ENCODE data around the gene THUMPD3.

Gene THUMPD3

DNA sequence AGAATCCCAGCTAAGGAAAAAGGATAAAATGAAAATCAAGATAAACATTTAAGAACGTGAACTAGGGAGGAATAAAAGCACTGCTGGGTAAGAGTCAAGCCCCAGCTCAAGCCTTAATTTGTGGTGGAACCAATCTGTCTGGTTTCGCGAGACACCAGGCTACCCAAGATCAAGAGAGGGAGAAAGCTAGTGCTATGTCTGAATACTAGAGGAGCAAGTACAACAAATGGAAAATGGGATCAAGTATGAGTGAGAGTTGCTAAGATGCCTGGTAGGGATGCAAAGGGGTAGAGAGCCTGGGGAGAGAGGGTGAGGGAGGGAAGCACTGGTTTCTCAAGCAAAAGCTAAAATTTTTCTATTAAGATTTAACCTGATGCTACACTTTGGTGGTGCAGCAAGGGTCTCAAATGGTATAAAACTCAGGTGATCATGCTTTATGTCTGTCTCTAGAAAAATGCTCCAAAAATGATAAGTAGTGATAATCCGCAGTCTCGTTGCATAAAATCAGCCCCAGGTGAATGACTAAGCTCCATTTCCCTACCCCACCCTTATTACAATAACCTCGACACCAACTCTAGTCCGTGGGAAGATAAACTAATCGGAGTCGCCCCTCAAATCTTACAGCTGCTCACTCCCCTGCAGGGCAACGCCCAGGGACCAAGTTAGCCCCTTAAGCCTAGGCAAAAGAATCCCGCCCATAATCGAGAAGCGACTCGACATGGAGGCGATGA, 32.9 kb downstream of the THUMPD3 start:
- POLR2A ChIA-PET, result interaction anchor here (0.6 to 3.2 kb wide), 14 partner anchors 9 to 312 kb away, joined by 3 to 21 read pairs (median 5); partner anchors contain the start of genes MTMR14 and THUMPD3
- no peak for DNase-seq (ENCODE audit: extremely low spot score)
- TF ChIP-seq, protein P1, sequence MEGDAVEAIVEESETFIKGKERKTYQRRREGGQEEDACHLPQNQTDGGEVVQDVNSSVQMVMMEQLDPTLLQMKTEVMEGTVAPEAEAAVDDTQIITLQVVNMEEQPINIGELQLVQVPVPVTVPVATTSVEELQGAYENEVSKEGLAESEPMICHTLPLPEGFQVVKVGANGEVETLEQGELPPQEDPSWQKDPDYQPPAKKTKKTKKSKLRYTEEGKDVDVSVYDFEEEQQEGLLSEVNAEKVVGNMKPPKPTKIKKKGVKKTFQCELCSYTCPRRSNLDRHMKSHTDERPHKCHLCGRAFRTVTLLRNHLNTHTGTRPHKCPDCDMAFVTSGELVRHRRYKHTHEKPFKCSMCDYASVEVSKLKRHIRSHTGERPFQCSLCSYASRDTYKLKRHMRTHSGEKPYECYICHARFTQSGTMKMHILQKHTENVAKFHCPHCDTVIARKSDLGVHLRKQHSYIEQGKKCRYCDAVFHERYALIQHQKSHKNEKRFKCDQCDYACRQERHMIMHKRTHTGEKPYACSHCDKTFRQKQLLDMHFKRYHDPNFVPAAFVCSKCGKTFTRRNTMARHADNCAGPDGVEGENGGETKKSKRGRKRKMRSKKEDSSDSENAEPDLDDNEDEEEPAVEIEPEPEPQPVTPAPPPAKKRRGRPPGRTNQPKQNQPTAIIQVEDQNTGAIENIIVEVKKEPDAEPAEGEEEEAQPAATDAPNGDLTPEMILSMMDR (IDR thresholded peaks at IDR 0.05; ENCODE audit: control extremely low read depth, extremely low read depth, low read depth, missing control alignments), result no peak
- CTCF ChIA-PET, result interaction anchor here (1.1 to 3.2 kb wide), 6 partner anchors 9 to 42 kb away, joined by 3 to 12 read pairs (median 5); no protein-coding TSS in a partner anchor

DNA sequence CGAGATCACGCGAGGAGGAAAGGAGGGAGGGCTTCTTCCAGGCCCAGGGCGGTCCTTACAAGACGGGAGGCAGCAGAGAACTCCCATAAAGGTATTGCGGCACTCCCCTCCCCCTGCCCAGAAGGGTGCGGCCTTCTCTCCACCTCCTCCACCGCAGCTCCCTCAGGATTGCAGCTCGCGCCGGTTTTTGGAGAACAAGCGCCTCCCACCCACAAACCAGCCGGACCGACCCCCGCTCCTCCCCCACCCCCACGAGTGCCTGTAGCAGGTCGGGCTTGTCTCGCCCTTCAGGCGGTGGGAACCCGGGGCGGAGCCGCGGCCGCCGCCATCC, 33.4 kb downstream of the THUMPD3 start:
- DNase-seq (ENCODE audit: extremely low spot score), result peak; percentile 66
- CTCF ChIA-PET, result interaction anchor here (1.4 to 3.2 kb wide), 4 partner anchors 9 to 28 kb away, joined by 4 to 12 read pairs (median 5); no protein-coding TSS in a partner anchor
- POLR2A ChIA-PET, result interaction anchor here (0.8 to 3.2 kb wide), 16 partner anchors 8 to 397 kb away, joined by 3 to 21 read pairs (median 4); partner anchors contain the start of genes ARPC4, BRPF1, MTMR14 and THUMPD3
- TF ChIP-seq, protein P1 (IDR thresholded peaks at IDR 0.05; ENCODE audit: control extremely low read depth, extremely low read depth, low read depth, missing control alignments), result no peak

DNA sequence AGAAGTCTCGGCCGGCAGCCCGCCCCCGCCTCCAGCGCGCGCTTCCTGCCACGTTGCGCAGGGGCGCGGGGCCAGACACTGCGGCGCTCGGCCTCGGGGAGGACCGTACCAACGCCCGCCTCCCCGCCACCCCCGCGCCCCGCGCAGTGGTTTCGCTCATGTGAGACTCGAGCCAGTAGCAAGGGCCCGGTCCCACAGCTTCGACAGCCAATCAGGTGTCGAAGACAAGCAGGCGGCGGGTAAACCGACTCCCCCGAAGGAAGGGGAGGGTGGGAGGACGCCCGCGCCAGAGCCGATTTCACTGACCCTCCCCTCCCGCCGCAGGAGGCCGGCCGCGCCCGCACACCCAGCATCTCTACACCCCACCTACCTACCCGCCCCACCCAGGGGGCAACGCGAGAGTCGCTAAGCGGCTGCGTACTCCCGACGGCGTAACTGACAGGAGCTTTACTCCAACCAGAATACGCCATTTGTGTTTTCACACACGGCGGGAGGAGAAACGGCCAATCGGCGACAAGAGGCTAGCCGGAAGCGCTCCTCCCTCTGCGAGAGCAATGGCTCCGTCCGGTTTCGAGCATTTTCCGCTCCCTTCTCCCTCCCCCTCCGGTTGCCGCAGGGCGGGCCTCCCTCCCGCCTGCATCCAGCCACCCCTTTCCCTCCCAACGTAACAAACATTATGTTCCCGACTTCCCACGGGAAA, 33.9 kb downstream of the THUMPD3 start:
- peak; percentile 90 for DNase-seq (ENCODE audit: extremely low spot score)
- CTCF ChIA-PET, result interaction anchor here (1.4 to 3.2 kb wide), 4 partner anchors 8 to 27 kb away, joined by 4 to 12 read pairs (median 5); no protein-coding TSS in a partner anchor
- TF ChIP-seq, protein P1 (IDR thresholded peaks at IDR 0.05; ENCODE audit: control extremely low read depth, extremely low read depth, low read depth, missing control alignments), result no peak
- POLR2A ChIA-PET, result interaction anchor here (0.5 to 3.2 kb wide), 16 partner anchors 11 to 601 kb away, joined by 3 to 21 read pairs (median 4); partner anchors contain the start of genes ARPC4, BRPF1, MTMR14 and THUMPD3

DNA sequence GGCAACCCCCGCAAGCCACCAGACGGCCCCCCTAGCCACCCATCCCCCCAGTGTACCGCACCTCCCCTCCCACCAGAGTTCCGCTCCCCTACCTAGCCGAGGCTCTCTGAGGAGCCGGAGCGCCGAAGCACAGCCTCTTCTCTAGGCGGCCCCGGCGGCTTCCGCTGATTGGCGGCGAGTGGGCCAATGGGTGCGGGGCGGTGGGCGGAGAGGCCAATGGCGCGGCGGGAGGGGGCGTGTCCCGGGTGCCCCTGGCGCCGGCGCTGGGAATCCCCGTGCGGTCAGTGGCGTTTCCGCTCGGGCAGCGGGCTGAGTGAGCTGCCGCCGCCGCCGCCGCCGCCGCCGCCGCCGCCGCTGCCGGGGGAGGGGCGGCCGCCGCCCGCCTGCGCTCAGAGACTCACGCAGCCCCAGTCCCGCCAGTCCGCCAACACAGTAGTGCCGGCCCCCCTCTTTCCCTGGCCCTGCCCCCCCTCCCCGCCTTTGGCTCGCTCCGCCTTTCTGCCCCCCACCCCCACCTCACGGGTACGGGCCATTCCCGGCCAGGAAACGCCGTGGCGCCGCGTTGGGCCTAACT, 34.6 kb downstream of the THUMPD3 start, which contains the start of gene SETD5:
Gene SETD5 (plus strand): TSS at position 284 of the 574 bp plus-strand sequence. CDS start 31,324 bp downstream, outside the sequence.
- POLR2A ChIA-PET, result interaction anchor here (0.5 to 3.2 kb wide), 13 partner anchors 11 to 601 kb away, joined by 3 to 21 read pairs (median 4); partner anchors contain the start of genes BRPF1 and THUMPD3
- DNase-seq (ENCODE audit: extremely low spot score), result peak; percentile 95
- TF ChIP-seq, protein P1 (IDR thresholded peaks at IDR 0.05; ENCODE audit: control extremely low read depth, extremely low read depth, low read depth, missing control alignments), result no peak
- CTCF ChIA-PET, result no interaction called here

DNA sequence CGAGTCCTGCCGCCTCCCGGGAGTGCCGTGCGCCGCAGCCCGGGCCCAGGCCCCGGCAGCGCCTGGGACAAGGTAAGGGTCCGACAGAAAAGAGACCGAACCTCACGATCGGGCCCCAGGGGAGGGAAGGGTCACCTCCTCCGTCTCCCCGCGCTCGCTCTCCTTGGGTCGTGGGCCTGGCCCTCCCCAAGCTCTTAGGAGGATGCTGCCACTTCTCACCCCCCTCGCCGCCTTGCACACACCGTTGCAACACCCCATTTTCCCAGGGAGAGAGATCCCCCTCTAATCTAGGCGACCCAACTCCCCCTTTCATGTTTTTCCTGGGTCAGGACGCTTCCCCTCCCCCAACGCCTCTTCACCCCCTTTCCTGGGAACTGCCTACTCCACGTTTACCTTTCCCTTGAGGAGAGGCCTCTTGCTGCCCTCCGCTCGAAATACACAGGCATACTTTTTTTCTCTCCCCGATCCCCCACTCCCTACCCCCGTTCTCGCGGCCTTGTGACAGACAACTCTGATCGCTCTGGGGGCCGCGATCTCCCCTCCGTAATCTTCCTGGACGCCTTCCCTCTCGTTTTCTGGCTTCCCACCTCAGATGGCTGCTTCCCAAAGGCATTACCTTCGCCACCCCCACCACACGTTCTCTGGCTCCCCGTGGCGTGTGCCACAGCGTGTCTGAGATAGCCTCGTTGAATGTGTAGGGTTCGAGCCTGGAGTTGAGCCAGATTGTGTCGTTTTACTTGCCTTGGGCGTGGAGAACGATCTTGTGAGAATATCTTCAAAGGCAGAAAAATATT, 35.2 kb downstream of the THUMPD3 start:
- POLR2A ChIA-PET, result interaction anchor here (0.6 to 3.2 kb wide), 3 partner anchors 15 to 411 kb away, joined by 5 to 21 read pairs (median 15); partner anchors contain the start of gene THUMPD3
- CTCF ChIA-PET, result no interaction called here
- TF ChIP-seq, protein P1 (IDR thresholded peaks at IDR 0.05; ENCODE audit: control extremely low read depth, extremely low read depth, low read depth, missing control alignments), result no peak
- DNase-seq (ENCODE audit: extremely low spot score), result peak; percentile 24

All from GM10248 (cell line).